HS-27A (cell line): ENCODE results near the gene CLTC.

Source experiments
- DNase-seq: peaks from one replicate; pipeline ENCODE4 v3.0.0-alpha.2; 2012; ENCODE audit warnings: low read depth, missing footprints

Gene CLTC

GRCh38 chr17:59683283-59683682 is 63.6 kb downstream of the CLTC start:
- DNase-seq: no peak

DNA sequence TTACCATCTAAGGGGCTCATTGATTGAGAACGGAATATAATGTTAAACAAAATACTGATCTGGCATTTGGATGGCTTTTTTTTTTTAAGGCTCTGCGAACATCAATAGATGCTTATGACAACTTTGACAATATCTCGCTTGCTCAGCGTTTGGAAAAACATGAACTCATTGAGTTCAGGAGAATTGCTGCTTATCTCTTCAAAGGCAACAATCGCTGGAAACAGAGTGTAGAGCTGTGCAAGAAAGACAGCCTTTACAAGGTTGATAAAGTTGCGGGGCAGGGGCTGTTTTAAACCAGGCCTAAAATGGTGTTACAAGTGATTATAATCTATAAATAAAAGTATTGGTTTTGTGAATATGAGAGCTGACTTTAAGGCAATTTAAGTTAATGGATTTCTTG is 65.3 kb downstream of the CLTC start:
- no peak for DNase-seq

DNA sequence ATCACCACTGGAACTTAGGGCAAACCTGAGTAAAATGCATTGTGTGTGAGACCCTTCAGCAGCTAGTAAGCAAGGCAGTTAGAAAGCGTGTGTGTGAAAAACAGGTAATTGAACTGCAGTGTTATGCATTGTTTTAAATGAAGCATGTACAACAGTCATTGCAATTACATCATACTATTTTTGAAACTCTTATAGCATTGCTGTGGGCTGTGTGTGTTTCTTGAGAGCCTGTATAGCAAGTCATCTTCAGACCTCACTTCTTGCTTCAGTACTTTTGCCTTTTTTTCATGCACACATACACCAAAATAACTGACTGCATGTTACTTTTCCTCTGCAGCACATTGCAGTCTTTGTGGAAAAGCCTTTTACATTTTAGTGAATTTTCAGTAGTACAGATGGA is 68.3 kb downstream of the CLTC start:
- no peak for DNase-seq

DNA sequence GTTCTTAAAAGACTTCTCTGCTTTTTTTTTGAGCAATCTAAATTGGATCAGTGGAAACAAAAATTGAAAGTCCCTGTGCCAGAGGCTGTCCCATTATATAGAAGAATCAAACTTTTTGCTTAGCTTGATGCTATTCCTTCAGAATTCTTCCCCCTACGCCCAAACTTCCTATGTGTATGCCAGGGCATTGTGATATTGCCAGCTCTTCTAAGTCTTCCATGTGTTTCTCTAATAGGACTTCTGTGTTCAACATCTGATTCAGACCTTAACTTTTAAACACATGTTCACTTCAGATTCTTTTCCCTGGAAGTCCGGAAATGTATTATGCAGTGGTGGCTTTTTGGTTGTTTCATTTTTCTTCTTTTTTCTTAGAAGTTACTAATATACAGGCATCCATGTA is 68.8 kb downstream of the CLTC start:
- no peak for DNase-seq

- DNase-seq: no peak
These were observed 73.9 kb downstream of the CLTC start for GRCh38 chr17:59693582-59693981.

DNA sequence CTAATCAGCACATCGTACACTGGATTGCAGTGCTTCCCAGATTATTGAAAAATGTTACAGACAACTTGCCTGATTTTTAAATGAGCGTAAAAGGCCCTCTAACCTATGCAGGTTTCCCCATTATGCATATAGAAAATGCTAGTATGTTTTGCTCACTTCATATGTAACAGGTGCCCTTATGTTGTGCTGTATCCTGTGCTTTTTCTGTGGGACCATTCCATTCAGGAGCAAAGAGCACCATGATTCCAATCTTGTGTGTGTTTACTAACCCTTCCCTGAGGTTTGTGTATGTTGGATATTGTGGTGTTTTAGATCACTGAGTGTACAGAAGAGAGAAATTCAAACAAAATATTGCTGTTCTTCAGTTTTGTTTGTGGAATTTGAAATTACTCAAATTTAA is 74.6 kb downstream of the CLTC start:
- no peak for DNase-seq

- DNase-seq: no peak
These were observed 76.4 kb downstream of the CLTC start for GRCh38 chr17:59695945-59696681.

GRCh38 chr17:59696682-59697277 is 77.1 kb downstream of the CLTC start:
- DNase-seq: no peak

DNA sequence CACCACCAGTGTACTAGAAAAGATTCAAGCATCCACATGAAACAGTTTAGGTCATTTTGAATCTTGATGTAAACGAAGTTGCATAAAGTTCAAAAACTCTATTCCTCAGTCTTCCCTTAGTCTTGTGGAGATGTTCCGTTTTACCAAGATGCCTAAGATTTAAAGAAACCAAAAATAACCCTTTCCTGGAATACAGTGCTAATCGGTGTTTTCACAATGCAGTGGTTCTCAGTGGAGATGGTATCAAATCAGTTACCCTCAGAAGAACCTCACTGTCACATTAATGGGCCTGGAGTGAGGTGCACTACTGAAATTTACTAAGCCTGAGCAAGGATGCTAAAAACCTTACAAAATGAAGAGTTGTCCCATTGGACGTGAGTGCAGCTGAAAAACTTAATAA is 78.4 kb downstream of the CLTC start:
- no peak for DNase-seq

GRCh38 chr17:59699218-59699617 is 79.5 kb downstream of the CLTC start:
- no peak for DNase-seq

DNA sequence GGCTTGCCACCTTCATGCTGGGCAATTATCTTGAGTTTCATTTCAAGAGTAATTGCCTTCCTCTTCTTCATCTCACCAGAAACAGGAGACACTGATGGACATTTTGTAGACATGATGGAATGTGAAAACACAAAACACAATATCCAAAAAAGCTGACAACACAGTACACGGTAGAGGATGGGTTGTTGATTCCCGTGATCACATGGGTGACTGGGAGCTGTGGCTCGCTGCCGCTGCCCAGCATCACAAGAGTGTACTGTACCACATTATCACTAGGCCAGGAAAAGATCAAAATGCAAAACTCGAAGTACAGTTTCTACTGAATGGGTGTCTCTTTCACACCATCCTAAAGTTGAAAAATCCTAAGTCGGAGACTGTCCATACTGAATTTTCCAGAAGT is 80.1 kb downstream of the CLTC start:
- no peak for DNase-seq

- DNase-seq: no peak
These were observed 82.6 kb downstream of the CLTC start for GRCh38 chr17:59702304-59702703.

GRCh38 chr17:59707149-59707970 is 87.7 kb downstream of the CLTC start, which contains the start of the genes PTRH2 and VMP1:
Gene PTRH2 (minus strand): TSS chr17:59707430. CDS start chr17:59697978, 9,452 bp downstream.
Gene VMP1 (plus strand): TSS chr17:59707654. CDS start chr17:59731447, 23,793 bp downstream.
- peak; percentile 98 for DNase-seq

DNA sequence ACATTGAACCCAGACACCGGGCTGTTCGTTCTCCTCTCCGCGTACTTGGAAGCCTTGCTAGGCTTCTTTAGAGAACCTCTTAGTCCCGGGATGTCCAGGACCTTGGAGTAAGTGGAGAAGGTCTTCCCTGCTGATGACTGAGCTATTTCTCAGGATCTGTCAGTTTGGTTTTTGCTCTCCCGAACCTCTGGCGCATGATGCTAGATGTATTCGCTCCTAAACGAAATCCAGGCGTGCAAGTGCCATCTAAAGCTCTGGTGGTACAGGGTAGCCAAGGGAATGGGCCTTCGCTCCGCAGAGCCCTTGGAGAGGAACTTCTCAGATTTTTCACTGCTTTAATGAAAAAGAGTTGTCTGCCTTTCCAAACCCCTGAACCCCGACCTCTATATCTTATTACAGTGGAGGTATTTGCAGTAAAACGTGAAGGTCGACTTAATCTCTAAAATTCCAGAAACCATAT is 88.3 kb downstream of the CLTC start:
- DNase-seq: no peak

DNA sequence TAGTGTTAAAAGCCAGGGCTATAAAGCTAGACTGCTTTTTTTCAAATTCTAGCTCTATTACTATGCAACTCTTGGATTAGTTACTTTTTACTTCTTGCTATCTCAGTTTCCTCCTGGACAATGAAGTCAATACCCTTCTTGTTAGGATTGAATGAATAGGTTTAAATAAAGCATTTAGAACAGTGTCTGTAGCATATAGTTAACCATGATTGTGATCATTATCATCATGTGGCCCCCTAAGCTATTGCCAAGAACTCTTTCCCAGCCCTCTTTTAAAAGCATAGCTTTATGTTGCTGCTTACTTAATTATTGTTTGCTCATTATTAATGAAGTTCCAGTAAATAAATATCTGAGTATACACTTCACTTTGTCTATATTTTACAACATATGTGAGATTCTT is 92.2 kb downstream of the CLTC start:
- no peak for DNase-seq

DNA sequence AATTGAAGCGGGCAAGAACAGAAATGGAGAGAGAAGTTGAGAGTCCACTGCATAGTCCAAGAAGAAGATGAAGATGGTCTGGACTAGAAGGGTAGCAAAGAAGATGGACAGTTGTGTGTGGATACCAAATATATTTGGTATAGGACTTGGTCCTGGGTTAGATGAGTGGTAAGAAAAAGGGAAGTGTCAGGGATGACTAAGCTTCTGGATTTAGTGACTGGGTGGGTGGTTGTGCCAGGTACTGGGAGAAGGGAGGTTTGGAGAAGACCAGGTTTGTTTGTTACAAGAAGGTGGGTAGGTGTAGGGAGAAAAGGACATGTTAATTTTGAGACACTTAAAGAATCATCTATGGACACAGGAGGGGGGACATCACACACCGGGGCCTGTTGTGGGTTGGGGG is 93.2 kb downstream of the CLTC start:
- DNase-seq: no peak

- no peak for DNase-seq
These were observed 94.6 kb downstream of the CLTC start for GRCh38 chr17:59714255-59714654.

GRCh38 chr17:59716427-59716826 is 96.7 kb downstream of the CLTC start:
- no peak for DNase-seq

DNA sequence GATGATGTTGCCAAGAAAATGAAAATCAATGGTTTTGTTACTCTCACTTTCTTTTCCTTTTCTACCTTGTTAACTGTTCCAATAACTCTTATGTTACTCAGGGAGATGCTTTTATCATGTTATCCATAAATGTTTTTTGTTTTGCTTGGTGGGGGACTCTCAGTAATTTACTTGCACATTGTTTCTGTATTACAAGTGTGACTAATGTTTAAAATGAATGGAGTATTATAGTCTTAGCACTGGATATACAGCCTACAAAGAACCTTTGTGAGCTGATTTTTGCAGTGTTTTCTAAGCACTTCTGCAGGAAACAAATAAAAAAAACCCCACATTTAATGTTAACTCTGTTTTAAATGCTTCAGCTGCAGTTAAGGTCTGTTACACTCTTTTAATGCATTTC is 99.8 kb downstream of the CLTC start:
- no peak for DNase-seq

DNA sequence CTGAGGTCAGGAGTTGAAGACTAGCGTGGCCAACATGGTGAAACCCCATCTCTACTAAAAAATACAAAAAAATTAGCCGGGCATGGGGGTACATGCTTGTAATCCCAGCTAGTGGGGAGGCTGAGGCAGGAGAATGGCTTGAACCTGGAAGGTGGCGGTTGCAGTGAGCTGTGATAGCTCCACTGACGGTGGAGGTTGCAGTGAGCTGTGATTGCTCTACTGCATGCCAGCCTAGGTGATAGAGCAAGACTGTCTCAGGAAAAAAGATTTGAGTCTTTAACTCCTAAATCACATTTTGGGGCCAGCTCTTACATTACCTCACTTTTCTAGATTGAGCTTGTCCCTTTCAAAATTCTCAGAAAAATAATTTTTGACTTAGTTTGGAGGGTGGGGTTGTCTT is 102.9 kb downstream of the CLTC start:
- no peak for DNase-seq

DNA sequence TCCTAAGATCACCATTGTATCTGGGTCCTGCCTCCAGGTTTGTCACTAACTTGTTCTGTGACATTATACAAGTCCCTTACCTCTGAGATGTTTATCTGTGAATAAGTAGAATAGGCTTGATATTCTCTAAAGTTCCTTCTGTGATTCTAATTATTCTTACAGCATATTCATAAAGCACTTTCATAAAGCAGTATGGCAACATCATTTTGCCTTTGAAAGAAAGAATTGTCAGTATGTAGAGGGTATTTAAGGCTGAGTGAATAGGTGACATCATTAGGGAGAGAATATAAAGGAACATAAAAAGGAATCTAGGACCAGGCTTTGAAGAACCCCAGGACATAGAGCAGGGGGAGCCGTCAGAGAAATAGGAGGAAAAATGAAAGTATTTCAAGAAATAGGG is 103.3 kb downstream of the CLTC start:
- DNase-seq: no peak

DNA sequence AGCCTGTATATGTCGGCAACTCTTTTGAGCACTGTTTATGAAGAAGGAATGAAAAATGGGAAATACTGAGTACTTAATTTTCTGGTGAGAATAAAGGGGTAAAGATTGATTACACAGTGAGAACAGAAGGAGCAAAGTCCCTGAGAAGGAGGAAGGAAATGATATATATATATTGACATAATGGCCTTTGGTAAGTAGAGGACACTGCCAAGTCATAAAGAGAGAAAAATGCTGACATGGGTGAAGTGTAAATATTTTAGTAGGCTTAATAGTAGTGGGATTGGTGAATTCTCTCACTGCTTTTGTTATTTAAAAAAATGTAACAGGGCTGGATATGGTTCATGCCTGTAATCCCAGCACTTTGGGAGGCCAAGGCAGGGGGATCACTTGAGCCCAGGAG is 103.9 kb downstream of the CLTC start:
- DNase-seq: no peak

DNA sequence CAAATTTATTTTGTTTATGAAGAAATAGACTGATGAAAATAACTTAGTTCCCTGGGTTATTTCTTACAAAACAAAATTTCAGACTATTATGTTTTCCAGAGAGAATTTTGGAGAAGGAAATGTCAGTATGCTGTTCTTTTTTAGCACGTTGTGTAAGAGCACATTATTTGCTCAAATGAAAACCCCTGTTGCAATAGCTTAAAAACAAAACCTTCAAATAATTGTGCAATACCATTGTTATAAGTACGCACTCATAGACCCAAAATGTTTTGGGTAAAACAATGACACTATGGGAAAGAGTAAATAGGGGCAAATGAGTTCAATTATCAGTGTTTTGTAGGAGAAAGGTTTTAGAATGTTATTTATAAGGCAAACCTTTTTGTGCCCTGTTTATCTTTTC is 106.0 kb downstream of the CLTC start:
- DNase-seq: no peak
